ENCODE data around the gene KIN. TPM values are rescaled to one million over a fixed set of nuclear protein-coding genes. Genes with fewer than 3 reads are reported as not detected.

Gene KIN
- total RNA-seq, 1 experiment from 2014 or later, result 13.0 TPM

GRCh38 chr10:7833210-7833609 is 45.4 kb upstream of the KIN start:
- DNase-seq (ENCODE audit: unreplicated experiment), result no peak
- H3K27ac Mint-ChIP-seq (ENCODE audit: low read depth, unreplicated experiment), result no peak overlapping the region
- peaks cover 16% of the 10 kb centered on the region for H3K36me3 Mint-ChIP-seq (ENCODE audit: insufficient read depth, unreplicated experiment)
- no peak overlapping the region for H3K4me3 Mint-ChIP-seq (ENCODE audit: unreplicated experiment)
- no TSS peak for BruUV-seq (replicated peaks)
- H3K9me3 Mint-ChIP-seq (ENCODE audit: unreplicated experiment), result no peaks in the 10 kb centered on the region
- ChIA-PET POLR2A (no interaction called here), CTCF (interaction anchor here (0.7 kb wide), 1 partner anchor 25 kb away, joined by 3 read pairs; no protein-coding TSS in a partner anchor)
- intact Hi-C loops (cut with micrococcal nuclease), result no loop called here
- no peak for TF ChIP-seq CTCF (IDR thresholded peaks at IDR 0.05; ENCODE audit: unreplicated experiment)
- no peaks in the 10 kb centered on the region for H3K4me1 Mint-ChIP-seq (ENCODE audit: insufficient read depth, unreplicated experiment)
- no peaks in the 10 kb centered on the region for H3K27me3 Mint-ChIP-seq (ENCODE audit: insufficient read depth, unreplicated experiment)

GRCh38 chr10:7832060-7832459 is 44.3 kb upstream of the KIN start:
- no TSS peak for BruUV-seq (replicated peaks)
- POLR2A ChIA-PET, result no interaction called here

GRCh38 chr10:7829289-7829834 is 41.6 kb upstream of the KIN start:
- Mint-ChIP-seq H3K9me3 (ENCODE audit: unreplicated experiment) (no peaks in the 10 kb centered on the region), H3K27ac (ENCODE audit: low read depth, unreplicated experiment) (no peak overlapping the region), H3K4me3 (ENCODE audit: unreplicated experiment) (no peak overlapping the region), H3K4me1 (ENCODE audit: insufficient read depth, unreplicated experiment) (no peaks in the 10 kb centered on the region), H3K36me3 (ENCODE audit: insufficient read depth, unreplicated experiment) (peaks cover 44% of the 10 kb centered on the region), H3K27me3 (ENCODE audit: insufficient read depth, unreplicated experiment) (no peaks in the 10 kb centered on the region)
- DNase-seq (ENCODE audit: unreplicated experiment), result no peak
- no peak for TF ChIP-seq CTCF (IDR thresholded peaks at IDR 0.05; ENCODE audit: unreplicated experiment)
- intact Hi-C loops (cut with micrococcal nuclease), result no loop called here
- CTCF ChIA-PET, result interaction anchor here (0.8 kb wide), 1 partner anchor 1361 kb away, joined by 3 read pairs; no protein-coding TSS in a partner anchor
- no TSS peak for BruUV-seq (replicated peaks)
- POLR2A ChIA-PET, result interaction anchor here (2.5 kb wide), 1 partner anchor 10 kb away, joined by 9 read pairs; the partner anchor contains the start of gene TAF3

More at GRCh38 chr10:7832060-7832459, 44.3 kb upstream of the KIN start:
- DNase-seq (ENCODE audit: unreplicated experiment), result no peak
- intact Hi-C loops (cut with micrococcal nuclease), result no loop called here
- CTCF ChIA-PET, result no interaction called here
- no peak for TF ChIP-seq CTCF (IDR thresholded peaks at IDR 0.05; ENCODE audit: unreplicated experiment)
- Mint-ChIP-seq H3K4me1 (ENCODE audit: insufficient read depth, unreplicated experiment) (no peaks in the 10 kb centered on the region), H3K9me3 (ENCODE audit: unreplicated experiment) (no peaks in the 10 kb centered on the region), H3K27ac (ENCODE audit: low read depth, unreplicated experiment) (no peak overlapping the region), H3K27me3 (ENCODE audit: insufficient read depth, unreplicated experiment) (no peaks in the 10 kb centered on the region), H3K4me3 (ENCODE audit: unreplicated experiment) (no peak overlapping the region), H3K36me3 (ENCODE audit: insufficient read depth, unreplicated experiment) (peaks cover 25% of the 10 kb centered on the region)

- ChIA-PET POLR2A (interaction anchor here (2.5 kb wide), 1 partner anchor 8 kb away, joined by 9 read pairs; the partner anchor contains the start of gene TAF3), CTCF (interaction anchor here (0.5 to 1.2 kb wide), 4 partner anchors 8 to 278 kb away, joined by 3 to 5 read pairs (median 4); no protein-coding TSS in a partner anchor)
- Mint-ChIP-seq H3K36me3 (ENCODE audit: insufficient read depth, unreplicated experiment) (peaks cover 55% of the 10 kb centered on the region), H3K27ac (ENCODE audit: low read depth, unreplicated experiment) (peak overlapping the region; percentile 42), H3K4me1 (ENCODE audit: insufficient read depth, unreplicated experiment) (peaks cover 2% of the 10 kb centered on the region), H3K4me3 (ENCODE audit: unreplicated experiment) (no peak overlapping the region), H3K27me3 (ENCODE audit: insufficient read depth, unreplicated experiment) (no peaks in the 10 kb centered on the region), H3K9me3 (ENCODE audit: unreplicated experiment) (no peaks in the 10 kb centered on the region)
- no TSS peak for BruUV-seq (replicated peaks)
- intact Hi-C loops (cut with micrococcal nuclease), result no loop called here
- no peak for TF ChIP-seq CTCF (IDR thresholded peaks at IDR 0.05; ENCODE audit: unreplicated experiment)
- DNase-seq (ENCODE audit: unreplicated experiment), result peak; percentile 35
These were observed 39.2 kb upstream of the KIN start for GRCh38 chr10:7826971-7827370.

Measured in MCF 10A (cell line).